Neural cell (in vitro differentiated cells): ENCODE data around the gene STIM1. TPM values are rescaled to one million over a fixed set of nuclear protein-coding genes. Genes with fewer than 3 reads are reported as not detected.
A peak's percentile ranks its signal among the peaks of the same experiment; 100 is the strongest.

ENCODE experiments used
- H2AFZ ChIP-seq: fragments of 200-600, 300-800 bp; sonication (generic), shearing (Covaris generic); 2 replicates; pipeline ENCODE4 v1.6.0; 2014; ENCODE audit warnings: low read depth, mild to moderate bottlenecking, antibody characterized with exemption, low read length, moderate library complexity
- H3F3A ChIP-seq: fragments of 200-600 bp; shearing (Covaris generic); 2 replicates; pipeline ENCODE4 v1.6.1; 2016; ENCODE audit warnings: mild to moderate bottlenecking, moderate library complexity, mixed read lengths, antibody characterized with exemption, low read length; ENCODE audit not compliant: insufficient read depth, poor library complexity, severe bottlenecking
- H3K27ac ChIP-seq: fragments of 200-600, 300-800 bp; sonication (generic), shearing (Covaris generic); 2 replicates; pipeline ENCODE4 v1.5.1; 2014; ENCODE audit warnings: mild to moderate bottlenecking, low read length, moderate library complexity
- H3K27me3 ChIP-seq: fragments of 300-800, 200-600 bp; sonication (generic), shearing (Covaris generic); 2 replicates; pipeline ENCODE4 v1.6.0; 2014; ENCODE audit warnings: mild to moderate bottlenecking, low read depth, low read length, moderate library complexity; ENCODE audit not compliant: insufficient read depth
- H3K36me3 ChIP-seq: fragments of 300-800, 200-600 bp; sonication (generic), shearing (Covaris generic); 2 replicates; pipeline ENCODE4 v1.5.1; 2014; ENCODE audit warnings: mild to moderate bottlenecking, antibody characterized with exemption, low read length, moderate library complexity; ENCODE audit not compliant: insufficient read depth
- H3K4me2 ChIP-seq: fragments of 300-800, 200-600 bp; sonication (generic), shearing (Covaris generic); 2 replicates; pipeline ENCODE4 v1.6.0; 2014; ENCODE audit warnings: mild to moderate bottlenecking, low read length
- H3K4me3 ChIP-seq: fragments of 300-800, 200-600 bp; sonication (generic), shearing (Covaris generic); 2 replicates; pipeline ENCODE4 v1.5.1; 2014; ENCODE audit warnings: mild to moderate bottlenecking, low read length, moderate library complexity
- H3K79me2 ChIP-seq: fragments of 200-600 bp; shearing (Covaris generic); replicated peaks from 2 replicates; pipeline ENCODE4 v1.6.0; 2014; ENCODE audit warnings: mild to moderate bottlenecking, low read length, moderate library complexity; ENCODE audit not compliant: insufficient read depth
- H3K9ac ChIP-seq: fragments of 300-800, 200-600 bp; sonication (generic), shearing (Covaris generic); 2 replicates; pipeline ENCODE4 v1.6.1; 2016; ENCODE audit warnings: mild to moderate bottlenecking, low read length, mixed read lengths
- H3K9me2 ChIP-seq: fragments of 200-600 bp; shearing (Covaris generic); 2 replicates; pipeline ENCODE4 v1.6.1; 2016; ENCODE audit warnings: mild to moderate bottlenecking, low read length, mixed read lengths; ENCODE audit not compliant: insufficient read depth
- H3K9me3 ChIP-seq: fragments of 200-600, 300-800 bp; sonication (generic), shearing (Covaris generic); 2 replicates; pipeline ENCODE4 v1.6.1; 2016; ENCODE audit warnings: mild to moderate bottlenecking, mixed run types, low read length, moderate library complexity, mixed read lengths
- H4K20me1 ChIP-seq: fragments of 200-600 bp; shearing (Covaris generic); 2 replicates; pipeline ENCODE4 v1.6.1; 2016; ENCODE audit warnings: mild to moderate bottlenecking, mixed run types; ENCODE audit not compliant: insufficient read depth
- EP300 ChIP-seq: fragments of 450-650 bp; conservative IDR thresholded peaks from 2 replicates; pipeline ENCODE4 v1.6.1; 2014; ENCODE audit warnings: antibody characterized with exemption, mild to moderate bottlenecking, moderate library complexity; ENCODE audit not compliant: poor library complexity, severe bottlenecking
- EZH2 ChIP-seq: fragments of 200-600, 300-800 bp; shearing (Covaris generic), sonication (generic); IDR thresholded peaks from 2 replicates; pipeline ENCODE4 v1.6.1; 2014; ENCODE audit warnings: antibody characterized with exemption, low read length, borderline replicate concordance, mild to moderate bottlenecking; ENCODE audit not compliant: insufficient read depth, poor library complexity, severe bottlenecking
- MXI1 ChIP-seq: fragments of 450-650 bp; conservative IDR thresholded peaks from 2 replicates; pipeline ENCODE4 v1.6.1; 2014; ENCODE audit warnings: antibody characterized with exemption, mild to moderate bottlenecking; ENCODE audit not compliant: poor library complexity, severe bottlenecking
- POLR2AphosphoS5 ChIP-seq: IDR thresholded peaks from 2 replicates; pipeline ENCODE4 v1.6.1; 2012
- RAD21 ChIP-seq: fragments of 450-650 bp; conservative IDR thresholded peaks from 2 replicates; pipeline ENCODE4 v1.6.1; 2014; ENCODE audit warnings: antibody characterized with exemption, mild to moderate bottlenecking, moderate library complexity
- SMC3 ChIP-seq: fragments of 450-650 bp; conservative IDR thresholded peaks from 2 replicates; pipeline ENCODE4 v1.6.1; 2014; ENCODE audit warnings: antibody characterized with exemption, mild to moderate bottlenecking, moderate library complexity; ENCODE audit not compliant: poor library complexity
- TAF1 ChIP-seq: IDR thresholded peaks from 2 replicates; pipeline ENCODE4 v1.6.1; 2012; ENCODE audit warnings: low read depth
- polyA plus RNA-seq: library from polyadenylated mRNA; depleted of rRNA; stranded (reverse); fragments of >200 nt; gene quantifications from 2 replicates; pipeline ENCODE4 v1.2.3, GENCODE V29; 2014
- TF ChIP-seq, protein P1 (sequence below): fragments of 450-650 bp; IDR thresholded peaks from 2 replicates; pipeline ENCODE4 v1.5.1; 2014; ENCODE audit warnings: antibody characterized with exemption, mild to moderate bottlenecking, moderate library complexity; ENCODE audit not compliant: poor library complexity, severe bottlenecking
- TF ChIP-seq, protein P2 (sequence below): IDR thresholded peaks from 2 replicates; pipeline ENCODE4 v1.6.1; 2012; ENCODE audit warnings: borderline replicate concordance

Gene STIM1
- polyA plus RNA-seq, 1 donor from 2014 or later = 14.5 TPM

GRCh38 chr11:3808861-3809623 is 46.4 kb upstream of the STIM1 start:
- H3K9me2 ChIP-seq = no peaks in the 10 kb centered on the region
- no peaks in the 10 kb centered on the region for H3K79me2 ChIP-seq
- H3K9ac ChIP-seq = peak overlapping the region; percentile 48
- H3K27me3 ChIP-seq = no peaks in the 10 kb centered on the region
- H3K36me3 ChIP-seq = no peaks in the 10 kb centered on the region
- no peaks in the 10 kb centered on the region for H4K20me1 ChIP-seq
- H3K9me3 ChIP-seq = no peaks in the 10 kb centered on the region
- no peak overlapping the region for H3K4me2 ChIP-seq
- peak overlapping the region; percentile 73 for H3K4me3 ChIP-seq
- no peaks in the 10 kb centered on the region for H3F3A ChIP-seq
- TF ChIP-seq SMC3 = no peak
- TF ChIP-seq, protein P1, sequence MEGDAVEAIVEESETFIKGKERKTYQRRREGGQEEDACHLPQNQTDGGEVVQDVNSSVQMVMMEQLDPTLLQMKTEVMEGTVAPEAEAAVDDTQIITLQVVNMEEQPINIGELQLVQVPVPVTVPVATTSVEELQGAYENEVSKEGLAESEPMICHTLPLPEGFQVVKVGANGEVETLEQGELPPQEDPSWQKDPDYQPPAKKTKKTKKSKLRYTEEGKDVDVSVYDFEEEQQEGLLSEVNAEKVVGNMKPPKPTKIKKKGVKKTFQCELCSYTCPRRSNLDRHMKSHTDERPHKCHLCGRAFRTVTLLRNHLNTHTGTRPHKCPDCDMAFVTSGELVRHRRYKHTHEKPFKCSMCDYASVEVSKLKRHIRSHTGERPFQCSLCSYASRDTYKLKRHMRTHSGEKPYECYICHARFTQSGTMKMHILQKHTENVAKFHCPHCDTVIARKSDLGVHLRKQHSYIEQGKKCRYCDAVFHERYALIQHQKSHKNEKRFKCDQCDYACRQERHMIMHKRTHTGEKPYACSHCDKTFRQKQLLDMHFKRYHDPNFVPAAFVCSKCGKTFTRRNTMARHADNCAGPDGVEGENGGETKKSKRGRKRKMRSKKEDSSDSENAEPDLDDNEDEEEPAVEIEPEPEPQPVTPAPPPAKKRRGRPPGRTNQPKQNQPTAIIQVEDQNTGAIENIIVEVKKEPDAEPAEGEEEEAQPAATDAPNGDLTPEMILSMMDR = no peak
- TF ChIP-seq, protein P2, sequence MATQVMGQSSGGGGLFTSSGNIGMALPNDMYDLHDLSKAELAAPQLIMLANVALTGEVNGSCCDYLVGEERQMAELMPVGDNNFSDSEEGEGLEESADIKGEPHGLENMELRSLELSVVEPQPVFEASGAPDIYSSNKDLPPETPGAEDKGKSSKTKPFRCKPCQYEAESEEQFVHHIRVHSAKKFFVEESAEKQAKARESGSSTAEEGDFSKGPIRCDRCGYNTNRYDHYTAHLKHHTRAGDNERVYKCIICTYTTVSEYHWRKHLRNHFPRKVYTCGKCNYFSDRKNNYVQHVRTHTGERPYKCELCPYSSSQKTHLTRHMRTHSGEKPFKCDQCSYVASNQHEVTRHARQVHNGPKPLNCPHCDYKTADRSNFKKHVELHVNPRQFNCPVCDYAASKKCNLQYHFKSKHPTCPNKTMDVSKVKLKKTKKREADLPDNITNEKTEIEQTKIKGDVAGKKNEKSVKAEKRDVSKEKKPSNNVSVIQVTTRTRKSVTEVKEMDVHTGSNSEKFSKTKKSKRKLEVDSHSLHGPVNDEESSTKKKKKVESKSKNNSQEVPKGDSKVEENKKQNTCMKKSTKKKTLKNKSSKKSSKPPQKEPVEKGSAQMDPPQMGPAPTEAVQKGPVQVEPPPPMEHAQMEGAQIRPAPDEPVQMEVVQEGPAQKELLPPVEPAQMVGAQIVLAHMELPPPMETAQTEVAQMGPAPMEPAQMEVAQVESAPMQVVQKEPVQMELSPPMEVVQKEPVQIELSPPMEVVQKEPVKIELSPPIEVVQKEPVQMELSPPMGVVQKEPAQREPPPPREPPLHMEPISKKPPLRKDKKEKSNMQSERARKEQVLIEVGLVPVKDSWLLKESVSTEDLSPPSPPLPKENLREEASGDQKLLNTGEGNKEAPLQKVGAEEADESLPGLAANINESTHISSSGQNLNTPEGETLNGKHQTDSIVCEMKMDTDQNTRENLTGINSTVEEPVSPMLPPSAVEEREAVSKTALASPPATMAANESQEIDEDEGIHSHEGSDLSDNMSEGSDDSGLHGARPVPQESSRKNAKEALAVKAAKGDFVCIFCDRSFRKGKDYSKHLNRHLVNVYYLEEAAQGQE = no peak
- TF ChIP-seq RAD21 = no peak
- no peak for TF ChIP-seq POLR2AphosphoS5
- no peak for TF ChIP-seq TAF1
- no peak for TF ChIP-seq MXI1
- no peak for TF ChIP-seq EZH2
- no peak for TF ChIP-seq EP300
- peak overlapping the region; percentile 21 for H2AFZ ChIP-seq
- no peak overlapping the region for H3K27ac ChIP-seq

DNA sequence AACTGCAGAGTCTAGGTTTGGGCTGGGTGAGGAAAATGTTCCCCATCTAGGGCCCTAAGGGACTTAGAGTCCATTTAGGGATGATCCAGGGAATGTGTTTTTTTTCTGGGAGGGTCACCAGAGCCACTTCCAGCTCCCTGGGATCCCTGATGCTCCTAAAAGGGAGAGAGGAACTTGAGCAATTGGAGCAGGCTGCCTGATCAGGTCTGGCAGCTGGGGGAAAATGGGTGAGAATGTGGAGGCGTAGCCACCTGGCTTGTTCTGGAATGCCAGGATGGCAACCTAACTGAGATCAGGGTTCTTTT is 45.9 kb upstream of the STIM1 start:
- no peak overlapping the region for H3K27ac ChIP-seq

More for the DNA sequence above, 45.9 kb upstream of the STIM1 start:
- Histone ChIP-seq H3K9me3 (no peaks in the 10 kb centered on the region), H3K4me2 (no peak overlapping the region), H3K36me3 (no peaks in the 10 kb centered on the region), H3K9ac (no peak overlapping the region), H3F3A (no peaks in the 10 kb centered on the region), H3K9me2 (no peaks in the 10 kb centered on the region), H3K79me2 (no peaks in the 10 kb centered on the region), H2AFZ (no peak overlapping the region), H4K20me1 (no peaks in the 10 kb centered on the region), H3K4me3 (no peak overlapping the region), H3K27me3 (no peaks in the 10 kb centered on the region)
- TF ChIP-seq SMC3 (no peak), EP300 (no peak), POLR2AphosphoS5 (no peak), RAD21 (no peak)
- TF ChIP-seq, protein P2 = no peak
